Right ventricle myocardium inferior (tissue), 1 donor: Measurements from ENCODE around the gene CACNA1I. TPM values are rescaled to one million over a fixed set of nuclear protein-coding genes. Genes with fewer than 3 reads are reported as not detected.
A peak's percentile ranks its signal among the peaks of the same experiment; 100 is the strongest.

ENCODE experiments used
- ATAC-seq: fragments of 200-7000 bp; cut with Tn5 transposase; one replicate; pipeline ENCODE4 v1.9.1; 2020; ENCODE audit warnings: mild to moderate bottlenecking, moderate library complexity
- DNase-seq: peaks from one replicate; pipeline ENCODE4 v3.0.0; 2021; ENCODE audit errors: missing footprints
- intact Hi-C: fragments of 100-400 bp; cut with DNase I; formaldehyde crosslinking; loops from one replicate; pipeline ENCODE4 v1.11.0; 2022
- total RNA-seq: library from RNA; stranded (reverse); fragmentation: NEBNext Ultra II Directional; extraction: Animal tissue kit (Norgen Biotek cat#: 25700); gene quantifications from one replicate; pipeline ENCODE4 v1.2.1, GENCODE V29; 2021
- donor health status: DM: no; HTN: yes; CAD: no; lungs with severe emphysema.

The CACNA1I gene
- total RNA-seq, 1 donor from 2014 or later, result not detected

DNA sequence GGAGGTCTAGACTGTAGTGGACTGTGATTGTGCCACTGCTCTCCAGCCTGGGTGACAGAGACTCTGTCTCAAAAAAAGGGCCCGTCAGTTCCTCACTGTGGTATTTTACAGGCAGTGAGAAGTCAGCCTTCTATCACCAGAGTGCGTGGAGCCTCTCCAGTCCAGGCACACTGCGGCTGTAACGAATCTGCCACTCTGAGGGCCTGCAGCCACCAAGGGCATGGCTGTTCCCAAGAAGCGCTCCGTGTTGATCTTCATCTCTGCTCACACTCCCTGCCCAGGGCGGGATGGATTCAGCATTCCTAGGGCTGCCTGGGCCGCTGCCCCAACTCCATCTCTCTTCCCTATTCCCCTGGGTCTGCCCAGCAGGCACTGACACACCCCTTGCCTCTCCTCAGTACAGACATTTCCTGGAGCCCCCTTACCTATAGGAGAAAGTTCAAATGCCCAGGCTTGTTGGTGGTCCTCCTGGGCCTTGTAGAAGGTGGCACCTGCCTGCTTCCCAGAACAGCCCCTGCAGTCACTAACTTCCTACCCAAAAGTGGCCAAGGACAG, 148.4 kb downstream of the CACNA1I start:
- intact Hi-C loops, result no loop called here
- no peak for DNase-seq
- ATAC-seq, result no peak

DNA sequence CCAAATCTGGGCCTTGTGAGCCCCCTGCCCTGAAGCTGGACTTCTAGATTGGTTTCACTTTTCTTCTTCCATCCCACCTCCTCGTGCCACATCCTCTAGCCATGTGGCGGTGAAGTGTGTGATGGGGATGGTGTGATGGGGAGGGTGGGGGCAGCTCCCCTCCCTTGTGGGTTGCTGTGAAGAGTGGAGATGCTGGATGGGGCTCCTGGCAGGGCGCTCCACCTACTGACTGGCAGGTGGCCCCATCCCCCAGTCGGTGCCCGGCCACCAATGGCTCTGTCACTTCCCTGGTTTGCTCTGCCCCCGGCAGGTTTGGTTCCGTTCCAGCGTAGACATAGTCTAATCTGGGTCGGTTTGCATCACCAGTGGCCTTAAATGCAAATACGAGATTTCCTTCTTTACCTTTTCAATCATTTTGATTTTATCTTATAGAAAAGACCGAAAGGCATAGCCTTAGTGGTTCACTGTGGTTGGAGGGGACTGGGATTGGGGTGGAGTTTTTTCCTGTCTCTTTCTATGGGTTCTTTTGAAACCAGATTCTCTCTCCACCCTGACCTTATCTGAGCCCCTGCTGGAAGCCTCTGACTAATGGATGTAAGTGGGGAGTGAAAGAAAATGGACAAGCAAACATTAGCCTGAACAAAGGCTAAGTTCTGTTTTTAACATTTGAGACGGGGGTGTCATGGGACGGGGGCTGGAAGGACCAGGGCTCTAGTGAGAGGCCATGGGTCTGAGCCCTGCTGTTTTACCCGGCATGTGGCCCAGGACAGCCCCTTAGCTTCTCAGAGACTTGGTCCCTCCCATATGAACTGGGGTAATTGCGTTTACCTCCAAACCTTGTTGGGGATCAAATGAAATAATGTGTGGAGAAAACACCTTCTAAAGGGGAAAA, 149.3 kb downstream of the CACNA1I start:
- DNase-seq, result peak; percentile 53
- ATAC-seq, result no peak
- intact Hi-C loops, result no loop called here

- ATAC-seq (no peak), DNase-seq (no peak)
- intact Hi-C loops, result no loop called here
These were observed 150.9 kb downstream of the CACNA1I start for GRCh38 chr22:39721206-39722031.

- DNase-seq (no peak), ATAC-seq (no peak)
- intact Hi-C loops, result no loop called here
These were observed 151.4 kb downstream of the CACNA1I start for GRCh38 chr22:39722032-39722325.

DNA sequence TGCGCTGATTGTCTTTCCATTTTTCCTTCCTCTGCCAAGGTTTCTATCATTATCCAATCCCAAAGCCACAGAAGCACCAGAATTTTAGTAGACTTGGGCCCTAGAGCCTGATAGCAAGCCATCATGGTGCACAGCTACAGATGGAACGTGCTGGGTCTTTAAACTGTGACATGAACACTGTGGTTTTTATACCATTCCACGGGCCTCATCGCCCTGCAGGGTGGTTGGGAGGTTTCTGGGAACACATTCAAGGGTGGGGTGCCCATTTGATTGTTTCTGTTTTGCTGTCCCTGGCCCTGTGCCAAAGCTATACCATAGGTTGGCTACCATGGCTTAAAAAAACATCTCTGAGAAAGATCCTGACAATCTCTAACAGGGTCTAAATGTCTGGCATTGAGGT, 151.9 kb downstream of the CACNA1I start:
- no peak for DNase-seq
- intact Hi-C loops, result no loop called here
- ATAC-seq, result no peak

GRCh38 chr22:39723463-39723862, 152.9 kb downstream of the CACNA1I start:
- intact Hi-C loops, result no loop called here
- DNase-seq (no peak), ATAC-seq (no peak)

DNA sequence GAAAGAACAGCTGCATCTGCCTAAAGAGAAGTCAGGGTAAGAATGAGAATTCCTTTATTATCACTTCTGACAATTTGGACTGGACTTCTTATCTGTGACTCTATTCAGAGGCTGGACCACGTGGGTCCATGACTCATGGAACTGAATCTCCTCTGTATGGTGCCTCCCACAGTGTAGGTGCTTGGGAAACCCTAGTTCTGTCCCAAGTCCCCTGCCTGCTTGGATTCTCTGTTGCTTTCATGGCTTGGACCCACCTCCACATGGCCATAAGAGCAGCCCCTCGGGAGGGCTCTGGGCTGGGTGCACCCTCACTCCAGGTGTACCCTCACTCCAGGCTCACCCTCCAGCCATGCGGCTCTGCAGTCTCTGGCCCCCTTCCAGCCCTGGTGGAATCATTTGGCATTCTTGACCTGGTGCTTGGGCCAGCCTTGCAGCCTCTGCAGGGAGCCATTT, 153.4 kb downstream of the CACNA1I start:
- intact Hi-C loops, result no loop called here
- no peak for ATAC-seq

GRCh38 chr22:39724390-39724789, 153.8 kb downstream of the CACNA1I start:
- intact Hi-C loops, result no loop called here
- ATAC-seq (no peak), DNase-seq (no peak)

More for the DNA sequence above, 153.4 kb downstream of the CACNA1I start:
- DNase-seq, result no peak

- ATAC-seq (no peak), DNase-seq (no peak)
- intact Hi-C loops, result no loop called here
These were observed 154.3 kb downstream of the CACNA1I start for GRCh38 chr22:39724857-39725256.

- ATAC-seq (no peak), DNase-seq (no peak)
- intact Hi-C loops, result no loop called here
These were observed 154.9 kb downstream of the CACNA1I start for GRCh38 chr22:39725351-39726035.

DNA sequence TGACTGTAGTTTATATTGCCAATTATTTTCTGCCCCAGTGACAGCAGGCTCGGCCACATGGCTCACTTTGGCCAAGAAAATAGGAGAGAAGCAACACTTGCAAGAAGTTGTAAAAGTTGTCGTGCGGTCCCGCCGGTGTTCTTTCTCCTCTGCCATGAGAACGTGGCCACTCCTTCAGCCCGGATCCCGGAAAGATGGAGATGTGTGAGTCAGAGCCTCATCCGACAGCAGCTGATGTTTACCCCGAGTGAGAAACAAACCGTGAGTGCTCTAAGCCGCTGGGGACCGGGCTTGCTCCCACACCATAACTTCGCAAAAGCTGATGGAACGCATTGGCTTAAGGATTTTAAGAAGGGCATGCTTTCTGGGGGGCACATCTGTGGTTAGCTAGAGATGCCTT, 157.0 kb downstream of the CACNA1I start:
- ATAC-seq, result no peak
- intact Hi-C loops, result no loop called here
- DNase-seq, result no peak

DNA sequence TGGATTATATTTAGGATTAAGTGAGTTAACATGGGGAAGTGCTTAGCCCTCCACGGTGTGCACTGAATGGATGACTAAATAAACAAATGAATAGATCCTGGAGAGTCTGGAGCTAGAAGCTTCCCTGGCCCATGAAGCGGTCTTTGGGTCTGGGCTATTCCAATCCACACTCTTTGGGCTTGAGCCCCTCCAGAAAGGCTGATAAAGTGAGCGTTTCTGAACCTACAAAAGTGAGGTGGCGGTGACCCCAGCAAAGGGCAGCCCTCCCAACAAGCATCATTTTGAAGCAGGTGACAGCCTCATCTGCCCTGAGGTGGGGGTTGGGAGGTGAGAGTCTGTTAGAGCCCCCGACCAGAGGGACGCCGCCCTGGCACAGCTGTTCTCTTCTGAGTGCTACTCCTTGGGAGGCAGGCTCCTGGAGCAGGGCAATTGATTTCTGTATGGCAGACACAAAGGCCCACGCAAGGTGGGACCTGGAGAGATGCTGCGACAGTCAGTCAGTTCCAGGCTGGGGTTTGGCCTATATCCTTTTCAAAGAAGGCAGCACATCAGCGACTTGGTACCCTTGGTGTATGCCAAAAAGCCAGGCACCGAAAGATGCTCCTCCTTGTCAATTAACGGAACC, 157.8 kb downstream of the CACNA1I start:
- intact Hi-C loops, result no loop called here
- ATAC-seq, result no peak
- DNase-seq, result no peak

DNA sequence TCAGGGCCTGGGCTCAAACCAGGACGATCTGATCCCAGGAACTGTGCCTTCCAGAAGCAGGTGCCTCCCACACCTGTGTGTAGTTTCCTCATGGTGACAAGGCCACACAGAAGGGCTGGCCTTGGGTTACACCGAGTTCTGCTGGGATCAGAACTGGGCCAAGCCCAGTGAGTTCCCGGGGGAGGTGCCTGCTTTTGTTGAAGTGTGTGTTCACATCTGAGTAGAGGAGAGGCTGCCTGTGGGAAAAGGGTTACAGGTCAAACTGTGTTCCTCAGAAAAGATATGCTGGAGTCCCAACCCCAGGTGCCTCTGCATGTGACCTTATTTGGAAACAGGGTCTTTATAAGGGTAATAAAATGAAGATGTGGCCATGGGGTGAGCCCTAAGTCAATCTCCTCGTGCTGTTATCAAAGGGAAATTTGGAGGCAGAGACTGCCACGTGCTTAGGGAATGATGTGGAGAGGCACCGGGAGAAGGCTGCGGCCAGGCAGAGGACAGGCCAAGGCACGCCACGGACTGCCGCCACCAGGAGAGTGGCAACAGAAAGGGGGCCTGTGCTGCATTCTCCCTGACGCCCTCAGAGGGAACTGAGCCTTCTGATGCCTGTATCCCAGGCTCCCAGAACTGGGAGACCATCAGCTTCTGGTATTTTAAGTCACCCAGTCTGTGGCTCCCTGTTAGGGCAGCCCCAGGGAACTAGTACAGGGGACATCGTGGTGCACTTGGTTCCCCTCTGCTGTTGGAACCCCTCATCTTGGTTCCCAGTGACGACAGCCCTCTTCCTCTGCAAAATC, 158.8 kb downstream of the CACNA1I start:
- no peak for ATAC-seq
- intact Hi-C loops, result no loop called here
- DNase-seq, result no peak

- no peak for ATAC-seq
- DNase-seq, result no peak
- intact Hi-C loops, result no loop called here
These were observed 160.9 kb downstream of the CACNA1I start for GRCh38 chr22:39731481-39731880.

GRCh38 chr22:39731881-39732555, 161.5 kb downstream of the CACNA1I start:
- DNase-seq, result no peak
- ATAC-seq, result no peak
- intact Hi-C loops, result no loop called here

DNA sequence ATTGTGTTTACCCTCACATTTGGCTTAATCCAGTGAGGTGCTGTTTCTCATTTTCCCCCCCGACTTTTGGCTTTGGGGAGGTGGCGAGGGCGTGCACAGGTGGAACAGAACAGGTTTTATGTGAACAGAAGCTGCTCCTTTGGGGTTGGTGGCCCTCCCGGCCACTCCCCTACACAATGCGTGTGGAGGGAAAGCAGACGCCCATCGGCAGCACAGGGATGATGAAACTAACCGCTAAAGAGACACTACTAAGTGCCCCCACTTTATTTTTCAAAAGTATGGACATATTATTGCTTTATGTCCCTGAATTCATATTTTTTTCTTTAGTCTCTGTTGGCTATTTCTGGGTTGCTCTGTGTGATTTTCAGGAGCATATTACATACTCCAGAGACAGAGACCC, 162.1 kb downstream of the CACNA1I start:
- intact Hi-C loops, result no loop called here
- DNase-seq, result no peak
- no peak for ATAC-seq

GRCh38 chr22:39733191-39733590, 162.6 kb downstream of the CACNA1I start:
- DNase-seq (no peak), ATAC-seq (no peak)
- intact Hi-C loops, result no loop called here
